GM12801 (cell line): Measurements from ENCODE around the gene SLC35E3.

ENCODE experiments used
- TF ChIP-seq, protein P1 (sequence below): IDR thresholded peaks from one replicate; pipeline ENCODE4 v1.5.1; 2011; ENCODE audit warnings: control low read depth; ENCODE audit not compliant: insufficient read length; ENCODE audit errors: extremely low read depth

The SLC35E3 gene

DNA sequence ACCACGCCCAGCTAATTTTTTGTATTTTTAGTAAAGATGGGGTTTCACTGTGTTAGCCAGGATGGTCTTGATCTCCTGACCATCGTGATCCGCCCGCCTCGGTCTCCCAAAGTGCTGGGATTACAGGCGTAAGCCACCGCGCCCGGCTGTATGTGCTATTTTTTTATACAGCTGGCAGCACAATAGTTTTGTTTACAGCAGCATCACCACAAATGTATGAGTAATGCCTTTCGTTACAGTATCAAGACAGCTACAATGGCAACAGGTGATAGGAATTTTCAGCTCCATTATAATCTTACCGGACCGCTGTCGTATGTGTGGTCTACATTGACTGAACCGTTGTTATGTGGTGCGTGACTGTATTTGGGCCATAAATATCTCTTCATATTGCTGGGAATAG, 50.4 kb downstream of the SLC35E3 start:
- TF ChIP-seq, protein P1, sequence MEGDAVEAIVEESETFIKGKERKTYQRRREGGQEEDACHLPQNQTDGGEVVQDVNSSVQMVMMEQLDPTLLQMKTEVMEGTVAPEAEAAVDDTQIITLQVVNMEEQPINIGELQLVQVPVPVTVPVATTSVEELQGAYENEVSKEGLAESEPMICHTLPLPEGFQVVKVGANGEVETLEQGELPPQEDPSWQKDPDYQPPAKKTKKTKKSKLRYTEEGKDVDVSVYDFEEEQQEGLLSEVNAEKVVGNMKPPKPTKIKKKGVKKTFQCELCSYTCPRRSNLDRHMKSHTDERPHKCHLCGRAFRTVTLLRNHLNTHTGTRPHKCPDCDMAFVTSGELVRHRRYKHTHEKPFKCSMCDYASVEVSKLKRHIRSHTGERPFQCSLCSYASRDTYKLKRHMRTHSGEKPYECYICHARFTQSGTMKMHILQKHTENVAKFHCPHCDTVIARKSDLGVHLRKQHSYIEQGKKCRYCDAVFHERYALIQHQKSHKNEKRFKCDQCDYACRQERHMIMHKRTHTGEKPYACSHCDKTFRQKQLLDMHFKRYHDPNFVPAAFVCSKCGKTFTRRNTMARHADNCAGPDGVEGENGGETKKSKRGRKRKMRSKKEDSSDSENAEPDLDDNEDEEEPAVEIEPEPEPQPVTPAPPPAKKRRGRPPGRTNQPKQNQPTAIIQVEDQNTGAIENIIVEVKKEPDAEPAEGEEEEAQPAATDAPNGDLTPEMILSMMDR = no peak

DNA sequence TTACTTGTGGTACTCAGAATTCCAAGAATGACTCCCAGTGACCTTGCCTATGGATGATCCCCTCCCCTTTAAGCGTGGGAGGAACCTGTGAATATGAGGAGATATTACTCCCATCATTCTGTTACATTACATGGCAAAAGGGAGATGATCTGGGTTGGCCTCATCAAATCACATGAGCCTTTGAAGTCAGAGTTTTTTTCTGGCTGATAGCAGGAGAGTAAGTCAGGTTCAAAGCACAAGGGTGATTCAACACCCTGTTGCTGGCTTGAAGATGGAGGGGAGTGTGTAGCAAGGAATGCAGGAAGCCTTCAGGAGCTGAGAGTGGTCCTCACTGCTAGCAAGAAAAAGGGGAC, 52.9 kb downstream of the SLC35E3 start:
- TF ChIP-seq, protein P1 = no peak

DNA sequence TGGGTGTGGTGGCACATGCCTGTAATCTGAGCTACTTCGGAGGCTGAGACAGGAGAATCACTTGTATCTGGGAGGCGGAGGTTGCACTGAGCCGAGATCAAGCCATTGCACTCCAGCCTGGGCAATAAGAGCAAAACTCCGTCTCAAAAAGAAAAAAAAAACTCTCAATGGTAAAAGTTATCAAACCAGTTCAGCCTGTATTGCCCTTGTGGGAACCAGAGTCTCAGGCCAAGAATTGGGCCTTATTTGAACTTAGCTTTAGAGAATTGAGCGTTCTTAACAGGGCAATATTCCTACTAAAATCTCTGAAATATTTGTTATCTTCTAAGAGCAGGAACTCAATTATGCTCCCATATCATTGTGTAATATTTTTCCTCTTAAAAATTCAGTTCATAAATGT, 54.3 kb downstream of the SLC35E3 start:
- TF ChIP-seq, protein P1 = no peak

DNA sequence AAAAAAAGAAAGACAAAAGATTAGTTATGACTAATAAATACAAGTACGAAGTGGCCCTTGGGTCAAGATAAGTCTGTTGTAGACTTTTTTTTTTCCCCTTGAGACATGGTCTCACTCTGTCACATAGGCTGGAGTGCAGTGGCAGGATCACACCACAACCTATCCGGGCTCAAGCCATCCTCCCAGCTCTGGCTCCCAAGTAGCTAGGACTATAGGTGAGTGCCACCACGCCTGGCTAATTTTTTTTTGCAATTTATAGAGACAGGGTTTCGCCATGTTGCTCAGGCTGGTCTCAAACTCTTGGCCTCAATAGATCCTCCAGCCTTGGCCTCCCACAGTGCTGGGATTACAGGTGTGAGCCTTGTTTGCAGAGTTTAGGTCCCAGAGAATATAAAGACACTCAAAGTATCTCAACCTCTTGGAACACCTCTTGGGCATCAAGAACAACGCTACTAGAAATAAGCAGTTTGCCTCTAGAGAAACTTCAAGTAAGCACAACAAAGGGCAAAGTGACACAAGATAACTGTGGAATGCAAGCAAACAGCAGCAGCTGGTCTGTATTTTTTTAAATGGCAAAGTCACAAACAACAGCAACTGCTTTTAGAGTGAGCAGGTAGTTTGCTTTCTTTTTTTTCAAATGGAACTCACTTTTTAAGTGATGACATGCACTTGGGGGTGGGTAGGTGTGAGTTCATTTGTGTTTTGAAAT, 58.1 kb downstream of the SLC35E3 start:
- TF ChIP-seq, protein P1 = no peak

DNA sequence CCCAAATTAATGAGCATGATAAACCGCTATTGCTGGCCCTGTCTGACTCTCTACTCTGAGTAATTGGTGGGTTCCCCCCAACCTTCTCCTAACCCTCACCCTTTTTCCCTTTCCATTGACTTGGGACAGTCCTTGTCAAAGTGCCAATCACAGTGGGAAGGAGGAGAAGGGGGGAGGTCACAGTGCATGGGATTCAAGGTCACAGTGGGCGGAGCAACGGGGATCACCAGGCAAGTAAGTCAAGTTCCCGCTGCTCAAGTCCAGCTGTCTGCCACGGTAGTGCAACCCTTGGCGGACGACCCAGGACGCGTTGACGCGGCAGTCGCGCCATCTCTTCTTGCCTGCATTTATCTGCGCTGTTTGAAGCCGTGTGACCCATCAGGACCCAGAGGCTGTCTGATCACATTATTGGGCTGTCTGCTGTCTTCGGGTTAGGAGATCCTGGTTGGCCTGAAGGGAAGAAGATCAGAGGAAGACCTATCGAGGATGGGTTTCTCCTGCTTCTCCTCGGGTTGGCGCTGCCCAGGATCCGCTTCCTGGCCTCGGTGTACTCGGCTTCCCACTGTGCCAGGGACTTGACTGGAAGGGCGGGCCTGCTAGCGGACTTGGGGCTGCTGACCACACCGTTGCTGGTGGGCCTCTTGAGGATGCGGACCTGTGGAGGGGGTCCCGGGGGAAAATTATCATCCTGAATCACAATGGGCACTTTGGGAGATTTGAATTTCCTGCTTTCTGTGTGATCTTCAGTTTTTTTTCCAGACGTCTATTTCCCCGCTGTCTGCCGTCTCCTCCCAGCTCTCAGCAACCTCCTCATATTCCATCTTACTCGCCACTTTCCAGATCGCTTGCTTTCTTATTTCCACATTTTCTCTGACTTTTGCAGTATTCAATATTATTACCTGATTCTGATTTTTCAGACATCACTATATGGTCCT, 58.9 kb downstream of the SLC35E3 start:
- TF ChIP-seq, protein P1 = no peak

DNA sequence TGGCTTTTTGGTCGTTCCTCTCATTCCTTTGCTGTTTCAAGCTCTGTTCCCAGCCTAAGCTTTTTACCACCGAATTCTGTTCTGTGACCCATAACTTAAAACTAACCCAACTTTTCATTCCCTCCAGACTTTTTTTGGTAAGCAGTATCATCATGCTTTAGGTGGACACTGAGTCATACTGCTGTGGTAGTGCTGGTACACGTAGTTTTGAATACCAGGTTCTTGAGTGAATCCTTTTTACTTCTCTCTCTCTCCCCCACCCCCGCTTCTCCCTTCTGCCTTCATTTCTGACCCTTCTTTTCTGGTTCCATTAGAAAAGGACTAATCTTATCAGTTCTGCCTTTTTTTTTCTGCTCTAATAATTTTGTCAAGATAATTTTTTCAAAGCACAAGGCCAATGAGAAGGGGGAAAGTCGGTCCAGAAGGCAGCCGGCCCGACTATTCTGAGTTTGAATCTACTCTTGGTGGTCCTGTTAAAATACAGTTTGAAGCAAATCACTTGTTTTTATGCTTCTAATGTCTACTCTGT, 59.7 kb downstream of the SLC35E3 start:
- TF ChIP-seq, protein P1 = no peak

DNA sequence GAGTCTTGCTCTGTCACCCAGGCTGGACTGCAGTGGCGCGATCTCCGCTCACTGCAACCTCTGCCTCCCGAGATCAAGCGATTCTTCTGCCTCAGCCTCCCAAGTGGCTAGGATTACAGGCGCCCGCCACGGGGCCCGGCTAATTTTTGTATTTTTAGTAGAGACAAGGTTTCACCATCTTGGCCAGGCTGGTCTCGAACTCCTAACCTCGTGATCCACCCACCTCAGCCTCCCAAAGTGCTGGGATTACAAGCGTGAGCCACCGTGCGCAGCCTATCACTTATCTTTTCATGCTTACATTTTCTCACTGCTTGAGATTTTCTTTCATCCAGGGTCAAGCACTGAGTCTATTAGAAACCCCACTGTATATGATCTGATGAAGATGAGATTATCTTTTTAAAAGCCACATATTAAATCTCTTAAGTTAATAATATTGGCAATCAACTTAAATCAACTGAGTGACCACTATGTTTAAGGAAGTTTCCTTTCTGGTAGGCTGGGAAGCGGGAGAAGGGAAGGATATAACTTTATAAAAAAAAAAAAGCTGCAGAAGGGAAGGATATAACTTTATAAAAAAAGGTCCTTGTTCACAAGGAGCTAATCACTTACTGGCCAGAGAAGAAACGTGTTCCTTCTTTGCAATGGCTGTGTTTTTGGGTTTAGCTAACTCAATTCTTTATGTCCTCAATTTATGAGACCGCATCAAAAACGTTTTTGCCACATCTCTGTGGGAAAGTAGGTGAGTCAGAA, 60.7 kb downstream of the SLC35E3 start:
- TF ChIP-seq, protein P1 = no peak
